Osteocyte (in vitro differentiated cells): ENCODE measurements around the gene SLAIN2. TPM values are rescaled to one million over a fixed set of nuclear protein-coding genes. Genes with fewer than 3 reads are reported as not detected.
"Not testable (repeated sequence)": the region's sequence is repeated elsewhere in the genome, so short reads cannot be mapped to it uniquely, and the experiment has no call there.

Experiments
- DNase-seq: peaks from one replicate; pipeline ENCODE4 v3.0.0; 2021; ENCODE audit warnings: mixed read lengths; ENCODE audit not compliant: unreplicated experiment; ENCODE audit errors: extremely low spot score
- H3K27ac Mint-ChIP-seq: one replicate; pipeline ENCODE4 v1.8.0; 2021; ENCODE audit warnings: mild to moderate bottlenecking, mixed read lengths; ENCODE audit not compliant: unreplicated experiment
- H3K27me3 Mint-ChIP-seq: one replicate; pipeline ENCODE4 v1.8.0; 2021; ENCODE audit warnings: mixed read lengths; ENCODE audit not compliant: unreplicated experiment
- H3K36me3 Mint-ChIP-seq: one replicate; pipeline ENCODE4 v1.8.0; 2021; ENCODE audit warnings: mixed read lengths; ENCODE audit not compliant: unreplicated experiment
- H3K4me1 Mint-ChIP-seq: one replicate; pipeline ENCODE4 v1.8.0; 2021; ENCODE audit warnings: mixed read lengths; ENCODE audit not compliant: unreplicated experiment
- H3K4me3 Mint-ChIP-seq: one replicate; pipeline ENCODE4 v1.8.0; 2021; ENCODE audit warnings: mild to moderate bottlenecking, moderate library complexity, mixed read lengths; ENCODE audit not compliant: unreplicated experiment
- H3K9me3 Mint-ChIP-seq: one replicate; pipeline ENCODE4 v1.8.0; 2021; ENCODE audit warnings: mixed read lengths; ENCODE audit not compliant: unreplicated experiment
- total RNA-seq: library from RNA; stranded (reverse); gene quantifications from 2 replicates; pipeline ENCODE4 v1.2.1, GENCODE V29; 2021
- TF ChIP-seq, protein P1 (sequence below): fragments of 200-600 bp; sonication (generic); IDR thresholded peaks from 2 replicates; pipeline ENCODE4 v1.5.0; 2021; ENCODE audit warnings: antibody characterized with exemption, mild to moderate bottlenecking, moderate library complexity

The SLAIN2 gene
- total RNA-seq, 1 donor from 2014 or later = 82.7 TPM

DNA sequence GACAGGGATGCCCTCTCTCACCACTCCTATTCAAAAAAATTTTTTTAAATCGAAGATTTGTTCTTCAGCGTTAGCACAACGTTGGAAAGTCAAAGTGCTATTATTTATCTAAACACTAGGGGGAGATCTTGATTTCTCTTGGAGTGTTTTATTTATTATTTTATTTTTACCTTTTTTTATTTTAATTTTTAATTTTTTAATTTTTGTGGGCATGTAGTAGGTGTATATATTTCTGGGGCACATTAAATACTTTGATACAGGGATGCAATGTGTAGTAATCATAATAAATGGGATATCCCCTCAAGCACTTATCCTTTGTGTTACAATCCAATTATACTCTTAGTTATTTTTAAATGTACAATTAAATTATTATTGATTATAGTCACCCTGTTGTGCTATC, 104.4 kb downstream of the SLAIN2 start:
- Mint-ChIP-seq H3K27me3 (peaks cover 3% of the 10 kb centered on the region), H3K36me3 (no peaks in the 10 kb centered on the region), H3K27ac (no peak overlapping the region), H3K9me3 (no peaks in the 10 kb centered on the region), H3K4me1 (no peaks in the 10 kb centered on the region), H3K4me3 (no peak overlapping the region)
- DNase-seq = no peak
- TF ChIP-seq, protein P1, sequence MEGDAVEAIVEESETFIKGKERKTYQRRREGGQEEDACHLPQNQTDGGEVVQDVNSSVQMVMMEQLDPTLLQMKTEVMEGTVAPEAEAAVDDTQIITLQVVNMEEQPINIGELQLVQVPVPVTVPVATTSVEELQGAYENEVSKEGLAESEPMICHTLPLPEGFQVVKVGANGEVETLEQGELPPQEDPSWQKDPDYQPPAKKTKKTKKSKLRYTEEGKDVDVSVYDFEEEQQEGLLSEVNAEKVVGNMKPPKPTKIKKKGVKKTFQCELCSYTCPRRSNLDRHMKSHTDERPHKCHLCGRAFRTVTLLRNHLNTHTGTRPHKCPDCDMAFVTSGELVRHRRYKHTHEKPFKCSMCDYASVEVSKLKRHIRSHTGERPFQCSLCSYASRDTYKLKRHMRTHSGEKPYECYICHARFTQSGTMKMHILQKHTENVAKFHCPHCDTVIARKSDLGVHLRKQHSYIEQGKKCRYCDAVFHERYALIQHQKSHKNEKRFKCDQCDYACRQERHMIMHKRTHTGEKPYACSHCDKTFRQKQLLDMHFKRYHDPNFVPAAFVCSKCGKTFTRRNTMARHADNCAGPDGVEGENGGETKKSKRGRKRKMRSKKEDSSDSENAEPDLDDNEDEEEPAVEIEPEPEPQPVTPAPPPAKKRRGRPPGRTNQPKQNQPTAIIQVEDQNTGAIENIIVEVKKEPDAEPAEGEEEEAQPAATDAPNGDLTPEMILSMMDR = peak; percentile 64

DNA sequence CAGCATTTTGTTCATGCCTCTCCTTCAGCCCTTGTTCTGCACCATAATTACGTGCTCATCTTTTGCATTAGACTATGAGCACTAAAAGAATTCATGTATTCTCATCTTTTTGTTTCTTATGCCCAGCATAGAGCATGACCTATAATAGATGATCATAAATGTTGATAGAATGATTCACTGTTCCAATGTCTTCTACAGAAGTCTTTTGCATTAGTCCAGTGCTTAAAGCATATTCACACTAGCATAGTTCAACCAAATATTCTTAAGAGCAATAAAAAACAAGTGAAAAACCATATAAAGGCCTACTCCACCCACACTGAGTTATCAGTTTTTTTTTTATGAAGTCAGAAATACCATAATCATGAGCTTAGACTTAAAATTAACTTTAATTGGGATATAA, 105.3 kb downstream of the SLAIN2 start:
- no peaks in the 10 kb centered on the region for H3K36me3 Mint-ChIP-seq

DNA sequence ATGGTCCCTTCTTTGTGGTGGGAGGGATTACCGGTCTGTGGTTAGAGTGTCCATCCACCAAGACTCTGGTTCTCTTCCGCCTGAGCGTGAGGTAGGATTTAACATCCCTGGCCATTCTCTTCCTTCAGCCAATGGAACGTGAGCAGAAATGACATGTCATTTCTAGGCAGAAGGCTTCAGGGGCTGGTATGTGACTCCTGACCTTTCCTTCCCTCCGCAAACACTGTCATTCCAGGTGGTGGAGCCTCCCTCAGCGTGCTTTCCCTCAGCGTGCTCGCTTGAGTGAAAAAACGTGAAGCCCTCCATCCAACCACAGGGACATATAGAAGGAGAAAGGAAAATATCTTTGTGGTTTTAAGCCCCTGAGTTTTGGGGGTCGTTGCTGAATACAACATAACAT, 107.8 kb downstream of the SLAIN2 start:
- H3K27me3 Mint-ChIP-seq = peaks cover under 1% of the 10 kb centered on the region
- H3K4me3 Mint-ChIP-seq = no peak overlapping the region
- H3K27ac Mint-ChIP-seq = no peak overlapping the region
- H3K9me3 Mint-ChIP-seq = no peaks in the 10 kb centered on the region
- H3K4me1 Mint-ChIP-seq = peaks cover 6% of the 10 kb centered on the region
- TF ChIP-seq, protein P1 = no peak
- H3K36me3 Mint-ChIP-seq = no peaks in the 10 kb centered on the region
- DNase-seq = no peak

More for the DNA sequence above, 105.3 kb downstream of the SLAIN2 start:
- TF ChIP-seq, protein P1 = no peak
- Mint-ChIP-seq H3K4me1 (peaks cover 6% of the 10 kb centered on the region), H3K27ac (no peak overlapping the region), H3K9me3 (no peaks in the 10 kb centered on the region), H3K4me3 (no peak overlapping the region), H3K27me3 (no peaks in the 10 kb centered on the region)
- no peak for DNase-seq

DNA sequence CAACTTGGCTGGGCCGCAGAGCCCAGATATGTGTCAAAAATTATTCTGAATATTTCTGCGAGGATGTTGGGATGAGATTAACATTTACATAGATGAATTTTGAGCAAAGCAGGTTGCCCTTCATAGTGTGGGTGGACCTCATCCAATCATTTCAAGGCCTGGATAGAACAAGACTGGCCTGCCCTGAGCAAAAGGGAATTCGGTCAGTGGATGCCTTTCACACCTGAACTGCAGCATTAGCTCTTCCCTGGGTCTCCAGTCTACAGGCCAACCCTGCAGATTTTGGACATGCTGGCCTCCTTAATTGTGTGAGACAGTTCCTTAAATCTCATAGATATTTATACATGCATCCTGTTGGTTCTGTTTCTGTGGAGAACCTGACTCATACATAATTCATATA, 109.4 kb downstream of the SLAIN2 start:
- H3K4me1 Mint-ChIP-seq = peaks cover 6% of the 10 kb centered on the region
- TF ChIP-seq, protein P1 = no peak
- DNase-seq = no peak
- H3K27me3 Mint-ChIP-seq = peaks cover 9% of the 10 kb centered on the region
- no peak overlapping the region for H3K27ac Mint-ChIP-seq
- H3K36me3 Mint-ChIP-seq = no peaks in the 10 kb centered on the region
- no peaks in the 10 kb centered on the region for H3K9me3 Mint-ChIP-seq
- H3K4me3 Mint-ChIP-seq = no peak overlapping the region

DNA sequence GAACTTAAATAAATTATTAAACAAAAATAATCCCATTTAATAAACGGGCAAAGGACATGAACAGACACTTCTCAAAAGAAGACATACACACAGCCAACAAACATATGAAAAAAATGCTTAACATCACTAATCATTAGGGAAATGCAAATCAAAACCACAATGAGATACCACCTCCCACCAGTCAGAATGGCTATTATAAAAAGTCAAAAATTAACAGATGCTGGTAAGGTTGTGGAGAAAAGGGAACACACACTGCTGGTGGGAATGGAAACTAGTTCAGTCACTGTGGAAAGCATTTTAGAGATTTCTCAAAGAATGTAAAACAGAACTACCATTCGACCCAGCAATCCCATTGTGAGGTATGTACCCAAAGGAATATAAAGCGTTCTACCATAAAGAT, 110.3 kb downstream of the SLAIN2 start:
- H3K9me3 Mint-ChIP-seq, H3K36me3 Mint-ChIP-seq, H3K4me1 Mint-ChIP-seq, H3K27ac Mint-ChIP-seq, DNase-seq, H3K4me3 Mint-ChIP-seq: not testable (repeated sequence)
- H3K27me3 Mint-ChIP-seq = peaks cover 14% of the 10 kb centered on the region

DNA sequence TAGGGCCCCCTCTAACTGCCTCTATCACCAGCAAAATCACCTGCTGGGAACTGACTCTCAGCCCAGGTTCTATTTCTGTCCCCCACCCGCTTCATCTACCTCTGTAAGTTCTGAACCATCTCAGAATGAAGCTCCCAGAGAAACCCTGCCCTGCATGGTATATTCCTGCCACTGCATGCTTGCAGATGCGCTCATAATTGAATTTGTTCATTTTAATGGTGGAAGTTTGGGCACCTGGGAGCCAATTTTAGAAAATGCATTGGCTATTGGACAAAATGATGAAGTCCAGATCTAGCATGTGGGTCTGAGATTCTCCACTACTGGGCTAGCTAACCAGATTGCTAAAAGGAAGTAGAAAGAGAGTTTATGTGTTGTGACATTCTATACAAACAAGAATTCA, 113.3 kb downstream of the SLAIN2 start:
- peaks cover 36% of the 10 kb centered on the region for H3K27me3 Mint-ChIP-seq
- no peaks in the 10 kb centered on the region for H3K9me3 Mint-ChIP-seq
- DNase-seq = no peak
- H3K27ac Mint-ChIP-seq = no peak overlapping the region
- TF ChIP-seq, protein P1 = no peak
- H3K4me1 Mint-ChIP-seq = peaks cover 6% of the 10 kb centered on the region
- H3K36me3 Mint-ChIP-seq = no peaks in the 10 kb centered on the region
- no peak overlapping the region for H3K4me3 Mint-ChIP-seq
